Embryonic facial prominence (tissue), 1 donor: ENCODE results near the gene LEKR1.
"Not testable (repeated sequence)": the region's sequence is repeated elsewhere in the genome, so short reads cannot be mapped to it uniquely, and the experiment has no call there.

Experiments used
- DNase-seq: peaks from one replicate; pipeline ENCODE4 v3.0.0-alpha.2; 2016; ENCODE audit errors: extremely low spot score

Gene LEKR1

DNA sequence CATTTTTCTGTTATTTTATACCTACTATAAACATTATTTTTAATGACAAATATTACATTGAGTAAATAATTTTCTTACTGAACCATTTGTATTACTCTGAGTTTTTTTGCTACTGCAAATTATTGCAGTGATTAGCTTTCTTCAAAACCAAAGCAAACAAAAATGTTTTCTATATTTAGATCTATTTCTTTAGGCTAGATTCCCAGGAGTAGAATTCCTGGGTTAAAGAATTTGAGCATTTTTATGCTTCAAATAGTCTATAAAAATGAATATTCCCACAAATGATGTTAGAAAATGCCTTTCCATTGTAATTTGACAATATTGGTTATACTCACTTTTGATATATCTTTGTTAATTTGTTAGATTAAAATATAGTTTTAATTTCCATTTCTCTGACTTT, 76.8 kb downstream of the LEKR1 start:
- DNase-seq, result no peak

DNA sequence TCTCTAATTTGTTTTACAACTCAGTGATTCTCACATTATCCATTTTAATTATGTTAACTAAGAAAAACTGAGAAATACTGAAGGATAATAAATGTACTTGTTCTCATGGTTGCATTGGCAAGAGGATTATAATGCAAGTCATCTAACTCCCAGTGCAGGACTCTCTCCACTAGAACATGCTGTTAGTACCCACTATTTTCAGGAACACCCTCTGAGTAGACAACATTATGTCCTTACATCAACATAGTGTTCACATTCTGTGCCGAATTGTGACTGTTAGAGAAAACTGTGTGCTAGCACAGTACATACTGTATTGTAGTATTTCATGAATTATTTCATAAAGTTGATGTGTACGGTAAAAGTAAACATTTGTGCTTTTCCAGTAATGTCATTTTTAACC, 80.1 kb downstream of the LEKR1 start:
- no peak for DNase-seq

DNA sequence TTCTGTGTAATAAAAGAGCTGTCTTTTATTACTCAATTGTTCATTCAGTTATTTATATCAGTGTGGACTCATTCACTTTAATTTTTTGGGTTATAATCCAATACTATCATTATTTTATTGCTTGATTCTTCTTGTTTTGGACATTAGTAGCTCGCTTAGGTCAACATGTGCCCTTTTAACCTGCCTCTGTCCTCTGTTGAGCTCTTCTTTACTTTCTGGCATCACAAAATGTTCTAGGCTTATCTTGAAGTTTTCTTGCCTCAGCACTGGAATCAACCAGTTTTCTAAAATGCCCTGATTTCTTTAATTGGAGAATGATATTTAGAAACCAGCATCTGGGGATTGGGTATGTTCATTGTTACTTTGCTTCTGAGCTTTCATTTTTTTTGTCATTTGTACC, 82.2 kb downstream of the LEKR1 start:
- no peak for DNase-seq

DNA sequence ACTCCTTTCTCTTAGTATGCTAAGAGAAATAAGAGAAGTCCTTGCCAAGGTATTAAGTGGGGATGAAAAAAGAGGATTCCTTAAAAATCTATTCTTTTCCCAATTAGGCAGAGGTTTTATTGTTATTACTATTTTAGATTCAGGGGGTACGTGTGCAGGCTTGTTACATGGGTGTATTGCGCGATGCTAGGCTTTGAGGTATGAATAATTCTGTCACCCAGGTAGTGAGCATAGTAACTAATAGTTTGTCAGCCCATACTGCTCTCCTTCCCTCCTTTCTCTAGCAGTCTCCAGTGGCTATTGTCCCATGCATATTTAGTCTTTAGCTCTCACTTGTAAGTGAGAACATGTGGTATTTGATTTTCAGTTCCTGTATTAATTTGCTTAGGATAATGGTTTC, 83.9 kb downstream of the LEKR1 start:
- DNase-seq, result no peak

DNA sequence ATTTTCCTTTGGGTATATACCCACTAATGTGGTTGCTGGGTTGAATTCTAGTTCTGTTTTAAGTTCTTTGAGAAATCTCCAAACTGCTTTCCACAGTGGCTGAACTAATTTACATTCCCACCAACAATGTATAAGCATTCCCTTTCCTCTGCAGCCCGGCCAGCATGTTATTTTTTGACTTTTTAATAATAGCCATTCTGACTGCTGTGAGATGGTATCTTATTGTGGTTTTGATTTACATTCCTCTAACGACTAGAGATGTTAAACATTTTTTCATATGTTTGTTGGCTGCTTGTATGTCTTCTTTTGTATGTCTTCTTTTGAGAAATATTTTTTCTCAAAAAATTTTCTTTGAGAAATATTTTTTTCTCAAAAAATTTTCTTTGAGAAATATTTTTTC, 84.7 kb downstream of the LEKR1 start:
- DNase-seq, result not testable (repeated sequence)

DNA sequence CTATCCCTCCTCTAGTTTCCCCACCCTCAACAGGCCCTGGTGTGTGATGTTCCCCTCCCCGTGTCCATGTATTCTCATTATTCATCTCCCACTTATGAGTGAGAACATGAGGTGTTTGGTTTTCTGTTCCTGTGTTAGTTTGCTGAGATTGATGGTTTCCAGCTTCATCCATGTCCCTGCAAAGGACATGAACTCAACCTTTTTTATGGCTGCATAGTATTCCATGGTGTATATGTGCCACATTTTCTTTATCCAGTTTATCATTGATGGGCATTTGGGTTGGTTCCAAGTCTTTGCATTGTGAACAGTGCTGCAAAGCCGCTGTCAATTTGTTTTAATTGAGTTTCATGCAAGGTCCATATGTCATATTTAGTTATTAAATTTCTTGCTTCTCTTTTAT, 88.1 kb downstream of the LEKR1 start:
- DNase-seq, result not testable (repeated sequence)

DNA sequence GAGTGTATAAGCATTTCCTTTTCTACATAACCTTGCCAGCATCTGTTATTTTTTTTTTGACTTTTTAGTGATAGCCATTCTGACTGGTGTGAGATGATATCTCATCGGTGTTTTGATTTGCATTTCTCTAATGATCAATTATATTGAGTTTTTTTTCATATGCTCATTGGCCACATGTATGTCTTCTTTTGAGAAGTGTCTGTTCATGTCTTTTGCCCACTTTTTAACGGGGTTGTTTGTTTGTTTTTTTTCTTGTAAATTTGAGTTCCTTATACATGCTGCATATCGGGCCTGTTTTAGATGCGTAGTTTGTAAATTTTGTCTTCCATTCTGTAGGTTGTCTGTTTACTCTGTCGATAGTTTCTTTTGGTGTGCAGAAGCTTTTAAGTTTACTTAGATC, 89.2 kb downstream of the LEKR1 start:
- no peak for DNase-seq

DNA sequence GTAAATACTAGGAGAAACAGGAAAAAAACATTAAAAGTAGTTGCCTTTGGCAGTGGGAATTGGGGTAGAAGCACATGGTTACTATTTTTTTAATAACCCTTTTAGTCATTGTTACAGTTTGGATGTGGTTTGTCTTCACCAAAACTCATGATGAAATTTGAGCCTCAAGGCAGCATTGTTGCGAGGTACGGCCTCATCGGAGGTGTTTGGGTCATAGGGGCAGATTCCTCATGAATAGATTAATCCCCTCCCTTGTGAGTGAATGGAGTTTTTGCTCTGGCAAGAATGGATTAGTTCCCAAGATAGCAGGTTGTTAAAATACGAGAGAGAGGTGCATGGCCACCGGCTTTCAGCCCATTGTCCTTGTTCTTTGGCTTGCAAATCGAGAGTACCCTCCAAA, 92.6 kb downstream of the LEKR1 start:
- no peak for DNase-seq

DNA sequence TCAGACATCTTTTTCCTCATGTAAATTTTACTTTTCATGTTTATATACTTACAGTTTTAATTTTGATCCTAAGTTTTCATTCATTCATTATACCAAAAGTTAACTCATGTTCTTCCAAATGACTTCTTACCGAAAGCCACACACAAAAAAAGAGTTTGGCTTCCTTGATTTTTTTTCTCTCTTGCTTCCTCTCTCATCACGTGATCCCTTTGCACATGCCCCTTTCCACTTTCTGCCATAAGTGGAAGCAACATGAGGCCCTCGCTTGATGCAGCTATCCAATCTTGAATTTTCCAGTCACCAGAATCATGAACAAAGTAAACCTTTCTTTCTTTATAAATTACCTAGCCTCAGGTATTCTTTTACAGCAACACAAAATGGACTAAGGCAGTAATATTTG, 93.7 kb downstream of the LEKR1 start:
- DNase-seq, result no peak

DNA sequence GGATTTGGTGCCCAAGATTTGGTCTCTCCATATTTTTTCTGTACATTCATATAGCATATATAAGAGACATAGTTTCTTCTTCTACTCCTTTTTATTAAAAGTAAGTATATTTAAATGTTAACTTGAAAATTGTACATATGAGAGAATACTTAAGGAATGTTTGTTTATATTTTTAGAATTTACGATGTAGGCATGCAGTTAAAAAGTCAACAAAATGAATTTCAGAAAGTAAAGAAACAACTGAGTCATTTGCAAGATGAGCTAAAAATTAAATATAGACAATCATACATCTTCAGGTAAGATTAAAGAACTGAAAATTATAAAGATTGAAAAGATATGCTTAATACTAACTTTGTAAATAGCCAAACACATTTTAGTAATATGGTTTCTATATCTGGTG, 94.2 kb downstream of the LEKR1 start:
- DNase-seq, result no peak

DNA sequence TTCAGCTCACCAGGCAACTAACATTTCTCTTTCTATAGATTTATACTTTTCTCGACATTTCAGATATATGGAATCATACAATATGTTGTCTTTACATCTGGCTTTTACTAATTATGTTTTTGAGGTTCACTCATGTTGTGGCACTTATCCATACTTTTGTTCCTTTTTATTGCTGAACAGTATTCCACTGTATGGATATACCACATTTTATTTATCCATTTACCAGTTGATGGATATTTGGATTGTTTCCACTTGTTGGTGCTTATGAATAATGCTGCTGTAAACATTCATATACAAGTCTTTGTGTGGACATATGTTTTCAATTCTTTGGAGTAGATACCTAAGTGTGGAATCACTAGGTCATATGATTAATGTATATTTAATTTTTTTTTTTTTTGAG, 97.2 kb downstream of the LEKR1 start:
- no peak for DNase-seq

DNA sequence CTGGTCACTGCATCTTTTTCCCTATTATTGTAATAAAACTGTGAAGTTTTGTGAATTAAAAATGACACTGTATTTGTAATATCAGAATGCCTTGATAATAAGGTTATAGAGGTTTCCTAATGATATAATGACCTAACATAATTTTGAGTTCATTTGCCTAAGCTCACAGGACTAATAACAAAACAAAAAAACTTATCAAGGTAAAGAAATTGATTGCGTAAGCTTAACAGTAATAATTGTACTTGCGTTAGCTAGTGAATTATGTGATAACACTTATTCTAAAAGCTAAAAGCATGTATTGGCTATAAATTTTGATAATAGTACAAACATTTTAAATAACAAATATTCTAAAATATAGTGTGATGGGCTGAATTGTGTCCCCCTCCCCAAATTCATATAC, 112.6 kb downstream of the LEKR1 start:
- no peak for DNase-seq

DNA sequence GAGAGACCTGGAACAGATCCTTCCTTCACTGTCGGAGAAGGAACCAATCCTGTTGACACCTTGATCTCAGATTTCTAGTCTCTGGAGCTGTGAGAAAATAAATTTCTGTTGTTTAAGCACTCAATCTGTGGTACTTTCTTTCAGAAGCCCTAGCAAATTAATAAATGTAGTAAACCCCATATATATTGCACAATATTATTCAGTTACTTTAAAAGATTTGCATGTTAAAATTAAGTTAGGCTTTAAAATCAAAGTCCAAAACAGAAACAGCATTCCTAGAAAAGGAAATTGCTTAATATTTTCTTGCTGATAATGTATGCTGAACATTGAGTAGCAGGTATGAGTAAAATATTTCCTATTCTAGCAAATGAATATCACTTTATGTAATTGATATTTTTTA, 113.2 kb downstream of the LEKR1 start:
- no peak for DNase-seq

DNA sequence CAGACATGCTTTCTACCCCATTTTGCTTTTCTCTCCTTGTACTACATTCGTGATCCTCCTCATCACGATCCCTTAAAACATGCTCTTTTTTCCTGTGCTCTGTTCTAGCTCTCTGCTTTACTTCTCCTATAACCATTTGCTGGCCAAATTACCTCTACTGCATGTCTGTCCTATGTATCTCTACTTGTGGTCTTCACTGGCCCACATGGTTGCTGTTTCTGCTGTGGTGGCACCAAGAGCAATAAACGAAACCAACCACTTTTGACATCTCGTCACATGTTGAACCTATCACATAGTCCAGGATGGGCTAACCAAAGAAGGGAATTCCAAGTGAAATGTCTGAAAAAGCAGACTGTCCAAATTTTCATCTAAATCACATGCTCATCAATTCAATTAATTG, 115.2 kb downstream of the LEKR1 start:
- no peak for DNase-seq

DNA sequence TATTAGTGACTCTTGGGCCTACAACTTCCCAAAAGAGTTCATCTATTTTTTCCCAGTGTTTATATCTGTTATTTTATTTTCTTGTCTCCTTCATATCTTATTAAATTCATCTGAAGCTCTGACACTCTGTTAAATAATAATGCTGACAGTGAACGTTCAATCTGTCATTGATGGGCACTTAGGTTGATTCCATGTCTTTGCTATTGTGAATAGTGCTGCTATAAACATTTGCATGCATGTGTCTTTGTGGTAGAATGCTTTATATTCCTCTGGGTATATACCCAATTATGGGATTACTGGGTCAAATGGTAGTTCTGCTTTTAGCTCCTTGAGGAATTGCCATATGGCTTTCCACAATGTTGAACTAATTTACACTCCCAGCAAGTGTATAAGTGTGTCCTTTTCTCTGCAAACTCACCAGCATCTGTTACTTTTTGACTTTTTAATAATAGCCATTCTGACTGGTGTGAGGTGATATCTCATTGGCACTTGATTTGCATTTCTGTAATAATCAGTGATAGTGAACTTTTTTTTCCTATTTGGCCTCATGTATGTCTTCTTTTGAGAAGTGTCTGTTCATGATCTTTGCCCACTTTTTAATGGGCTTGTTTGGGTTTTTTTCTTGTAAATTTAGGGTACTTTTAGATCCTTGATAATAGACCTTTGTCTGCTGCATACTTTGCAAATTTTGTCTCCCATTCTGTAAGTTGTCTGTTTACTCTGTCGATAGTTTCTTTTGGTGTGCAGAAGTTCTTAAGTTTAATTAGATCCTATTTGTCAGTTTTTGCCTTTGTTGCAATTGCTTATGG, 122.5 kb downstream of the LEKR1 start:
- DNase-seq, result no peak

DNA sequence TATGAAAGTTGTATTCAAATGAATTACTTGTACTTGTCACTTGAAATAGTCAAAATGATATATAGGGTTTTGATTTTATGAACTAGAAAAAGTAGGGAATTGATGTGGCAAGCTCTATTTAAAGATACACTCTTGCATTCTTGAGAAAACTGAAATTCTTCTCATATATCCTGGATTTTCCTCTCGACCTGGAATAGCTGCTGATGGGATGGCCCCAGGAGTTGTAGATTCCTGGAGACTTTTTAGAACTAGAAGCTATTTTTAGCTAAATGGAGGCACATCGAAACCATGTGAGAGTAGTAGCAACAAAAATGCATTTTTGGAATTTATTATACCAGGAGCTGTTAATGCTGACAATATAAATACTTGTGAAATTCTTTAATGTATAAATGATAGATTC, 125.9 kb downstream of the LEKR1 start:
- DNase-seq, result no peak

DNA sequence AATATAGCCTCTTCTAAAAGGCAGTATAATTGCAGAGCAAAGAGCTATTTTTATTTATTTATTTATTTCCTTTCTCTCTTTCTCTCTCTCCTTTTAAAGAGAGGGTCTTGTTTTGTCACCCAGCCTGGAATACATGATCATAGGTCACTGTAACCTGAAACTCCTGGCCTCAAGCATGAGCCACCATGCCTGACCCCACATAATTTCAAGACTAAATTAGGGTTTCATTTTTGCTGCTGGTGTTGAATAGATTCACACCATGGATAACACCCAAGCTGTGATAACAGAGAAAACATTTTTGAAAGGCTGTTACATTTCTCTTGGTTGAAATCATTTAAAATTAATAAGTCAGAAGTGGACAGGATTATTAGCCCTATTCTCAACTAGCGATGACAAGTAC, 131.6 kb downstream of the LEKR1 start:
- no peak for DNase-seq

DNA sequence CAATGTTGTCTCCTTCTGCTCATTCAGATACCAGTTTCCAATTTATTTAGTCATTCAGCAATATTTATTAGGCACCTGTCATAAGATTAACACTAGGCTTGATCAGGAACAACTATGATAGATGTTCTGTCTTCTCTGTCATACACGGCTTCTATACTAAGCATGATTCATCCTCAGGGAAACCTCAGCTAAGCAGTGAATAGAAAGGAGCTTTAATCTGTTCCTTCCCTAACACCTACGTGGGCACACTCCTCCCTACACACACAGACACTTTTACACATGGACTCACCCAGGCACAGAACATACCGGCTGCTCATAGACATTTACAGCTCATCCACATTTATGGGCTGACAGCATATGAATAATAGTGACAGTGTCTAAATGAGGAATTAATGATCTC, 136.9 kb downstream of the LEKR1 start:
- no peak for DNase-seq

DNA sequence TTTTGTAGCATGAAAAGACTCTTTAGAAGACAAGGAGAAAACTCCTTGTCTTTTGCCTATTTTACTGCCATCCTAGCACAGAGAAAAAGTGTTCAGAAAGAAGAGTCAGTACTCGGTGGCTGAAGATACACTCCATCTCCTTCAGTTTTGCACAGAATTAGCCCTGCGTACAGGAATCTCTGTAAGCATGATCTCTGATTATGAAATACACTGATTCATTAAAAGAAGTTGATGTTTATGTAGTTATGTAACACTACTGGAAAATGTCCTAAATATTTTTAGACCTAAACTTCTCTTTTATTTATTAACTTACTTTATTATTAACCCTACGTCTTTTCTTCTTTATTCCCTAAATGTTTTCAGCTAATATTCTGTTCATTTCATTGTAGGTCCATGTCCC, 138.4 kb downstream of the LEKR1 start:
- DNase-seq, result no peak

DNA sequence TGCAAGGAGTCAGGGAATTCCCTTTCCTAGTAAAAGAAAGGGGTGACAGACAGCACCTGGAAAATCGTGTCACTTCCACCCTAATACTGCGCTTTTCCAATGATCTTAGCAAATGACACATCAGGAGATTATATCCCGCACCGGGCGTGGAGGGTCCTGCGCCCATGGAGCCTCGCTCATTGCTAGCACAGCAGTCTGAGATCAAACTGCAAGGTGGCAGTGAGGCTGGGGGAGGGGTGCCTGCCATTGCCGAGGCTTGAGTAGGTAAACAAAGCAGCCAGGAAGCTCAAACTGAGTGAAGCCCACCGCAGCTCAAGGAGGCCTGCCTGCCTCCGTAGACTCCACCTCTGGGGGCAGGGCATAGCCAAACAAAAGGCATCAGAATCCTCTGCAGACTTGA, 140.2 kb downstream of the LEKR1 start:
- DNase-seq, result not testable (repeated sequence)

DNA sequence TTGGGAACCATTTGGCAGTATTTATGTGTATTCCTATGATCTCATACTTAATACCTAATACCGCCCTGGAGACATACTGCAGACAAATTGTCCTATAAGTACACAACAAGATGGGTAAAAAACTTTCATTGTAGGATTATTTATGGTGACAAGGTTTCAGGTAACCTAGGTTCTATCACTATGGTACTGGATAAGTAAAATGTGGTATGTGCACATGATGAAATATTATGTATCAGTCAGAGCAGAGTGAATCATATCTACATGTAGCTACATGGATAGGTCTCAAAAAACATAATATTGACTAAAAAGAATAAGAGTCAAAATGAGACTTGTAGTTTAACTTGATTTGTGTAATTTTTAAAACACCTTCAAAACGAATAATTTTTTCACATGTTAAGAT, 147.8 kb downstream of the LEKR1 start:
- no peak for DNase-seq

DNA sequence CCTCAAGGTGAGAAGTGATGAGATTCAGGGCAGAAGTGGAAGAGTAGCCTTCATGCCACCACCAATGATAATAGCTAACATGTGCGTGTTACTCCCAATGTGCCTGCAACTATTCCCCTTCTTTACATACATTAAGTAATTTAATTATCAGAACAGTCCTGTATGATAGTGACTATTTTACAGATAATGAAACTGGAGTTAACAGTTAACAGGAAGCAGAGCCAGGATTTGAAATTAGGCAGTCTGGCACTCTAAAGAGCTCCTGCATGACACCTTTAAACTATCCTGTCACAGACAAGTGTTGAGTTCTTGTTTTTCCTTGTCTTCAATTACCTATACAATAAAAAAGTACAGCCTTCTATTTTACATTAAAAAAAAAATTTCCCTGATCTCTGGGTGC, 148.8 kb downstream of the LEKR1 start:
- no peak for DNase-seq

DNA sequence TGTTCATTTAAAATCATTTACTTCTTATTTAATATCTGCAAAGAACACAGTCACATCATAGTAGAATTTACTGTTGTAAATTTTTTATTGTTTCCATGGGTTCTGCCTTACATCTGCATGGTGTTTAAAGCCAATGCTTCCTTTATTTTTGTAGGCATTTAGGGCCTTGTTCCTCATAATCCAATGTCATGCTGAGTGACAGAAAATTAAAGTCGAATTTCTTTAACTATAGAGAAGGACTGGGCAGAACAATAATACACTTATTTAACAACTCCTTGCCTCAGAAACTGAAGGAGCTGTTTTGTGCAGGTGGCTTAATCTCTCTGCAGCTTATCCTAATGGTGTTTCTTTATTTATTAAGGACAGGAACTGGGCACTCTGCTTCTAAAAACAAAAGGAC, 149.6 kb downstream of the LEKR1 start:
- no peak for DNase-seq

DNA sequence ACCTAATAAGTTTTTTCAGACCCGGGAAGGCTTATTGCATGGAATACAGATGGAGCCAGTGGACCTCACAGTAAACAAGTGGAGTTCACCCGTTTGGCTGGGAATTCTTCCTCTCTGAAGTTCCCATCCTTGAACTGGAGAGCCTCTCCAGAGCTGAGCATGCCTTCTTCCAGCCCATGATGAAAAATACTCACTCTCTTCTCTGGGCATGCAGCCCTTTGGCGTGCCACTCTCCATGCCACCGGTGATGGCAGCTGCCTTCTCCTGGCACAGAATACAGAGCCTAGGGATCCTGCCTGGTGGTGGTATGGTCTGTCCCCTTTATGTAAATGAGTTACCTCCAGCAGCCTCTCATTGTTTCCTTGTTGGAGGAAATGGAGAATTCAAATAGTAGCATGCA, 150.8 kb downstream of the LEKR1 start:
- DNase-seq, result no peak
